ENCODE data around the gene KCNK18.
"Not testable (repeated sequence)": the region's sequence is repeated elsewhere in the genome, so short reads cannot be mapped to it uniquely, and the experiment has no call there.

Gene KCNK18

DNA sequence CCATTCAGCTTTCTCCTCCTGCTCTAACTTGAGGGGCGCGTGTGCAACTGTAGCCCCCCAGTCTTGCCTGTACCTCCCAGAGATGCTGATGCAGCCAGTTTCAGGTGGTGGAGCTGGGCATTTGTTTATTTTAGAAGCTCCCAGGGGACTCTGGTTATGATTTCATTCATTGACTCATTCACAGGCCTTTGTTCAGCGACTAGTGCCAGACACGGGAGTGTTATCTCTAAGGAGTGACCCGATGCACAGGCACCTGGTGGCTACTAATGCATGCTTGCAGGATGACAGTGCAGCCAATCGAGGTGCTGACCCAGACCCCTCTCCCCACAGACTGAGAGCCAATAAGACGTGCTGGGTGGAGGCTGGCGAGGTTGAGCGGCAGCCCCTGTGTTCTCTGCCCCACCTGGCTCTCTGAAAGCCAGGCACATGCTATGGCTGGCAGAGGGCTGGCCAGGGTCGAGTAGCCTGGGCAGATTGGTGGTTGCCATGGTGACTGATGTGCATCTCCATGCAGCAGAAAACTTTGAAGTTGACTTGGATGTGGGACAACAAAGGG, 23.9 kb downstream of the KCNK18 start:
- DNase-seq (ENCODE audit: low read depth): no peak

DNA sequence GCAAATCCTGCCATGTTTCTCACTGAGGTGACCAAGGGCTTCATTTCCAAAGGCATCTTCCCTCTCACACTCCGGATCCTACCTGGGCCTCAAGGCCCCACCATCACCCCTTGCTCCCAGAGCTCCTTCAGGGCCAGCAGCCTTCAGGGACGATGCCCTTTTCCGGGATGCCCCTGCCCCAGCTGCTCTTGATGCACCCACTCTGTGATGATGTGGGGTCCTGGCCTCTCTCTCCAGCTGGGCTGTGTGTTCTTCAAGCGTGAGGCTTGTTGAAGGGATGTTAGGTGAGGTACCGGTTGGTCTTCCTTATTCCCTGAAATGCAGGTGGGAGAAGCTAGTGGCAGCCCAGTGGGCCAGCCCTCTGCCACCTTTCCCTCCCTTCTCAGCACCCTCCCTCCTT, 25.3 kb downstream of the KCNK18 start:
- no peak for DNase-seq (ENCODE audit: low read depth)

DNA sequence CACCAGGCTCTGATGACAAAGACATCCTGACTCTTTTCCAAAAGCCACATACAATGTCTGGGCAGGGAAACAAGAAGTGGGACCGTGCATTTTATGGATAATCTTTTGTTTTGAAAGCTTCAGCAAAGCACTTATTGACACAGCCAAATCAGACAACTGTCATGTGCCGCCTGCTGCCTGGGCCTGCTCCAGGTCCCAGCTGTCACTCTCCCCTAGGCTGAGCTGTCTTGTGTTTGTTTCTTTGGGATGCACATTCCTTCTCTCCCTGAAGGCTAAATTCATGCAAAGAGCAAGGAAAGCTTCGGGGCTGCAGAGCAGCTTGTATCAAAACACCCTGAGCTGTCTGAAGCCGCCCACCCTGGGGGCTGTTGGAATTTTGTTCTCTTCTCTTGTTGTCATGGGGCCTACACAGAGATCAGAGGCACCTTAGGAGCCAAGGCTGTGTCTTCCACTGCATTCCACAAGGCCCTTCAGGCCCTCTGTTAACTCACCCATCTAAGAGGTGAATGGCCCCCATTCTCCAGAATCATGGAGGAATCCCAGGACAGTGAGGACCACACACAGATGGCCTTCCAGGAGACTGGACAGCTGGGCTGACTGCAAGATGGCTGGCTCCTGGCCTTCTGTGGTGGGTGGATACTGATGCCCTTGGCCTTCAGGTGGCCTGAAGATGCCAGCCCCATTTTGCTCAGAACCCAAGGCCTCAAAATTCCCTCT, 25.8 kb downstream of the KCNK18 start:
- no peak for DNase-seq (ENCODE audit: low read depth)

DNA sequence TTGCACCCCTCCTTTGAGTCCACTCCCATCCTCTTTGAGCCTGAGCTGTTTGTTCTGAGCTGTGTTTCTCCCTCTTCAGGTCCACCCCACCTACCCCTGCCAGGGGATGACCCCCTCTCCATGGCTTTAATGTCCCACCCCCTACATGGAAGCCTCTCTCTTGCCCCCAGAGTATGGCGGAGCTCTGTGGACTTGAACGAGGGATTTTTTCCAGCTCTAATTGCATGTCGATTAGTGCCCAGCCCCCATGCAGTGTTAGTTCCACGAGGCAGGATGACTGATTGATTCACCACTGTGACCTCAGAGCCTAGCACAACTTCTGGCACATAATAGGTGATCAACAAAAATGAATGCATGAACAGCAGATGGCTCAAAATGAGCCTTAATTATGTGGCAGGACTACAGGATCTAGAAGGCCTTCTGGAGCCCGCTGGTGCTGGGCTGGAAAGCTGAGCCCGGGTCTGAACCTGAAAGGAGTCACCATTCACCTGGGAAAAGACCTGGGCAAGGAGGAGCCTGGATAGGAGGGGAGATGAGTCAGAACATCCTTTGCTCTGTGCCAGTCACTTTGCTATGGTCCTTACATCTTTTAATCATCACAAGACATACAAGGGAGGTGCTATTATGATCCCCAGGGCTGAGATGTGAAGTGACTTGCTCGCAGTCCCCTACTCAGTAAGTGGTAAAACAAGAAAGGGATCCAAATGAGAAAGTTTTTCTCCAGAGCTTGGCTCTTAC, 26.6 kb downstream of the KCNK18 start:
- DNase-seq (ENCODE audit: low read depth): no peak

DNA sequence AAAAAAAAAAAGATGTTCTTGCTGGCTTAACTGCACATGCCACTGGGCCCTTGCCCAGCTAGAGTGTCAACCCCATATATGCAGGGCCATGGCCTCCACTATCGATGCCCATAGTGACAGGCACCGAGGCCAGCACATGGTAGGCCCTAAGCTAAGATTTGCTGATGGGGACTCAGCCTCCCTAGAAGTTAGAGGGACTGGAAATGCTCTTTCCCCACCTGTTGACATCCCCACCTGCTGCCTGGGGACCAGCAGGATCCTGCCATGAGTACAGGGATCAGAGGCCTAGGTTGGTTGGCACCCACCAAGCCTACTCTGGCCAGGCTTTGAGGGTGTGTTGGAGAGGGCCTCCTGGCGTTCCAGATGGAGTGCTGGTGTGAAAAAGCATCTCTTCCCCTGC, 27.6 kb downstream of the KCNK18 start:
- DNase-seq (ENCODE audit: low read depth): no peak

DNA sequence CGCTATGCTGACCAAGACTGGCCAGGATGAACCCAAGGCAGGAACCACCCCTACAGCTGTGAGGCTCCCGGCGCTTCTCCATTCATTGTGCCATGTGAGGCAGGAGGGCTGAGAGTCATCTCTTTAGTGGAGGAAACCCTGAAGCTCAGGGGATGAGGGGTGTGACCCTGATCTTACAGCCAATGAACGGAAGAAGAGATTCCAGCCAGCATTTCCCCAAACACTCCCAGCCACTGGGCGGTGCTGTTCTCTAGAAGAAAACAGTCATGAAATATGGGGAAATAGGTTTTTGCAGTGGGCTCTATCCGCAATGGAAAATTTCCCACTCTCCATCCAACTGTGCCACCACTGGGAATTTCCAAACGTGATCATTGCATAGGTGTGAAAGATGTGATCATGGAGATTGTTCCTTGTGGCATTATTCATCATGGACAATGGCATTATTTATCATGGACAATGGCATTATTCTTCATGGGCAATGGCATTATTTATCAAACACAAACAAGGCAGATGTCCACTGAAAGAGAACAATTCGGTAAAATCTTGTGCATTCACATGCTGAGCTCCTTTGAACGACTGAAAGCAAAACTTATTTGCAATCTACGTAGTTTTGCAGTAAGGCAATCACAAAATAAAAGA, 29.6 kb downstream of the KCNK18 start:
- no peak for DNase-seq (ENCODE audit: low read depth)

DNA sequence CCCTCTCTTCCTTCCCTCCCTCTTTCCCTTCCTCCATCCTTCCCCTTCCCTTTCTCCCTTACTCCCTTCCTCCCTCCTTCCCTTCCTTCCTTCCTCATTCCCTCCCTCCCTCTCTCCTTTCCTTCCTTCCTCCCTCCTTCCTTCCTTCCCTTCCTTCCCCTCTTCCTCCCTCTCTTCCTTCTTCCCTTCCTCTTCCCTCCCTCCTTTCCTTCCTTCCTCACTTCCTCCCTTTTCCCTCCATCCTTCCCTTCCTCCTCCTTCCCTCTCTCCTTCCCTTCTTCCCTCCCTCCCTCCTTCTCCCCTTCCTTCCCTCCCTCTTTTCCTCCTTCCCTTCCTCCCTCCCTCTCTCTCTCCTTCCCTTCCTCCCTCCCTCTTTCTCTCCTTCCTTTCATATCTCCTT, 30.9 kb downstream of the KCNK18 start:
- DNase-seq (ENCODE audit: low read depth): no peak

DNA sequence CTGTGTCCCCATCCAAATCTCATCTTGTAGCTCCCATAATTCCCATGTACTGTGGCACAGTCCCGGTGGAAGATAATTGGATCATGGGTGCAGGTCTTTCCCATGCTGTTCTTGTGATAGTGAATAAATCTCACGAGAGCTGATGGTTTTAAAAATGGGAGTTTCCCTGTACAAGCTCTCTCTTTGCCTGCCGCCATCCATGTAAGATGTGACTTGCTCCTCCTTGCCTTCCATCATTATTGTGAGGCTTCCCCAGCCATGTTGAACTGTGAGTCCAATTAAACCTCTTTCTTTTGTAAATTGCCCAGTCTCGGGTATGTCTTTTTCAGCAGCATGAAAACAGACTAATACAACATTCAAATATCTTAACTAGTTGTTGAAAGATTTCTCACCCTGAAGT, 32.8 kb downstream of the KCNK18 start:
- DNase-seq (ENCODE audit: low read depth): not testable (repeated sequence)

DNA sequence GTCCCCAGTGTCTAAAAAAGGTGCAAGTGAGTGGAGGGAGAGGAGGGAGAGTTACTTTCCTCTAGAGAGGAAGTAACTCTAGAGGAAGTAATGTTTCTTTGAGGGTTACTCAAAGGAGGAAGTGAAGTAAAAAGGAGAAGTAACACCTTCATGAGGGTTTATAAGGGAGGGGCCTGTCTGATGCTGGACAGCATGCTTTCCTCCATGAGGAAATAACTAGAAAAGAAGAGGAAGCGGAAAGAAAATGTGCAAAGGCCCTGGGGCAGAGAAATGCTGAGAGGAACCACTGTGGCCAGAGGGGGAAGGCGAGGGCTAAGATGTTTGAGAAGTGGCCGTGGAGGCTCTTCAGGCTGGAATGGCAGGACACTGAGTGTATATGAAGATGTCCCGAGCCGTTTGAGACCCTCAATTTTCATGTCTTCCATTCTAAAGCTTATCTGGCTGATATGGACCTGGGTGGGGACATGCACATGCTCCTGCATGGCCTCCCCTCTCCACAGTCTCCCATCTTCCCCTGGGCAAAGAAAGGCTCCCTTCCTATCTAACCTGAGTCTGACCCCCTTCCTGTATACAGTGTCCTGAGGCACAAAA, 40.2 kb downstream of the KCNK18 start:
- no peak for DNase-seq (ENCODE audit: low read depth)

DNA sequence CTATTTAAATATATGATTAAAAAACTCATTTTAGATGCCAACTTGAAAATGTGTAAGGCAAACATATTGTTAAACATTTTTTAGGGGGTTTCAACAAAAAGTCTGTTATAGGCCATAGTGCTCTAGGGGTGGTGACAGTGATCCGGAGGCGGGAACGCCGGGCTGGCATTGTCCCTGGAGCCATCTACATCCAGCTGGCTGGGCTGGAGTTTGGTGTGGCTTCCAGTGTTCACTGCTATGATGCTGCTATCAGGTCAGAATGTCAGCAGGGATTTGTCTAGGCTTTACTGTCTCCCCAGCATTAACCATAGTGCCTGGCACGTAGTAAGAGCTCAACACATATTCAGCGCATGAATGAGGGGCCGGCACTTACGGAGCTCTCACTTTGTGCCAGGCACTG, 41.8 kb downstream of the KCNK18 start:
- DNase-seq (ENCODE audit: low read depth): no peak

DNA sequence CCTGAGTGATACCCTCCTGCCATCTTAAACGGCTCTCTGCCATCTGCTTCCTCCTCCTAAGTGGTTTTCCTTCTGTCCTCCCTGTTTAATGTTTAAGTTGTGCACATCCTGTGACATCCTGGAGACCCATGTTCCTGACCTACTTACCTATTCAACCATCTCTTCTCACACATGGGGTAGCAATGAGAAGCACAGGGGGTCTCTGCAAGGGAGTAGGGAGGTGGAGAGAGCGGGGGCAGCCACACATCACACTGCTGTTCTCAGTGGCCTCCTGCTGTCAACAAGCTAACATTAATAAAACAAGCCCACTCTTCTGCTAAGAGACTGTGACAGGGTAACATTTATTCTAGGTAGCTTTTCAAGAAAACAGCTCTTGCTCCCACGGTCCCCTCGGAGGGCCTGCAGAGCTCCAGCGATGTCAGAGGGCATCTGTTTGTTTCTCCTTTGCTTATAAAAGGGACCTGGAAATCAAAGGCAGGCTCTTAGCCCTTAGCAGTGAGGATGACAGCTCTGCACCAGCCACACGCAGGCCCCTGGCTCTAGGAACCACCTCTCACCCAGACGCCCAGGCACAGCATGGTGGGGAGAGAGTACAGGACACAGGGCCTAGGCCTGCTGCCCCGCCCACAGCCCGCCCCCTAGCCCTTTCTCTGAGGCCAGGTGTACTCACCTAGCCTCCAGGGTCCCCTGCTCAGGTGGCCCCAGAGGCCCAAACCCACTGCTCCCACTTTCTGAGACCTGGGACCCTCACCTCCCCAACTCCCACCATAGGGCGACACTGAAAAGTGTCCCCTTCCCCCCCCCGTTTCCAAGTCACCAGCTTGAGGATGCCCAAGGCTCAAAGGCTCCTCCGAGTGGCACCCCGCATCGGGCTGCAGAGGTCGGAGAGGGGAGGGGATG, 42.7 kb downstream of the KCNK18 start:
- DNase-seq (ENCODE audit: low read depth): no peak

DNA sequence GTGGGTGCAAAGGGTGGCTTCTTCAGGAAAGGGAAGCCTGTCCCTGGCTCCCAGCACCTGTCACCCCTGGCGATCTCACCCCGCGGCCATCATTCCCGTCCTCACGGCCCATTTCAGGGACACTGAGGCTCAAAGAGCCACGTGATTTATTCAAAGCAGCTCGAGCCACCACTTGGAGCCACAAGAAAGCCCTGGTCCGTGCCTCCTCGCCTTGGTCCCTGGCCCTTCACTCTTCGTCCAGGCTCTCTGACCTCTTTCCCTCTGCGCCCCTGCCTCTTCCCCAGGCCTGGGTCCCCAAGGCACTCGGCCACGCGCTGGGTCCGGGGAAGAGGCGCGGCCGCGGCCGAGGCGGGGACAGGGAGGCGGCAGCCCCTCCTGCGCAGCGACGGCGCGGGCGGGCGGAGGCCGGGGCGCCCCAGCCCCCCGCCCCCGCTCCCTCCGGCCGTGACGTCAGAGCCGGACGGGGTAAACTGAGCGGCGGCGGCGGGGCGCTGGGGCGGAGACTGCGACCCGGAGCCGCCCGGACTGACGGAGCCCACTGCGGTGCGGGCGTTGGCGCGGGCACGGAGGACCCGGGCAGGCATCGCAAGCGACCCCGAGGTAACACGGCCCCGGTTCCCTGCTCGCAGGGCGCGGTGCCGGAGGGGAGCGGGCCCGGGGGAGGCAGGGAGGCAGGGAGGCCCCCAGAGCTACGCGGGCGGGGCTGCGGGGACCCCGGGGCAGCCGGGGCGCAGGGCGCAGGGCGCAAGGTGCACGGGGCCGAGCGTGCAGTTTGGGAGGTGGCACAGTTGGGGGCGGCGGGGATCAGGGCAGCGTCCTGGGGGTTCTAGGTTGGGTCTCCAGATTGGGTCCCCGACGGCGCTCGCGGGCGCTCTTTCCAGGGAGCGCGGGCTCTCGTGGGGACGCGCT, 43.6 kb downstream of the KCNK18 start, which contains the start of gene SLC18A2:
SLC18A2 (plus strand) TSS at position 494 of the 909 bp plus-strand sequence. CDS start 580 bp downstream, outside the sequence.
- DNase-seq (ENCODE audit: low read depth): no peak

DNA sequence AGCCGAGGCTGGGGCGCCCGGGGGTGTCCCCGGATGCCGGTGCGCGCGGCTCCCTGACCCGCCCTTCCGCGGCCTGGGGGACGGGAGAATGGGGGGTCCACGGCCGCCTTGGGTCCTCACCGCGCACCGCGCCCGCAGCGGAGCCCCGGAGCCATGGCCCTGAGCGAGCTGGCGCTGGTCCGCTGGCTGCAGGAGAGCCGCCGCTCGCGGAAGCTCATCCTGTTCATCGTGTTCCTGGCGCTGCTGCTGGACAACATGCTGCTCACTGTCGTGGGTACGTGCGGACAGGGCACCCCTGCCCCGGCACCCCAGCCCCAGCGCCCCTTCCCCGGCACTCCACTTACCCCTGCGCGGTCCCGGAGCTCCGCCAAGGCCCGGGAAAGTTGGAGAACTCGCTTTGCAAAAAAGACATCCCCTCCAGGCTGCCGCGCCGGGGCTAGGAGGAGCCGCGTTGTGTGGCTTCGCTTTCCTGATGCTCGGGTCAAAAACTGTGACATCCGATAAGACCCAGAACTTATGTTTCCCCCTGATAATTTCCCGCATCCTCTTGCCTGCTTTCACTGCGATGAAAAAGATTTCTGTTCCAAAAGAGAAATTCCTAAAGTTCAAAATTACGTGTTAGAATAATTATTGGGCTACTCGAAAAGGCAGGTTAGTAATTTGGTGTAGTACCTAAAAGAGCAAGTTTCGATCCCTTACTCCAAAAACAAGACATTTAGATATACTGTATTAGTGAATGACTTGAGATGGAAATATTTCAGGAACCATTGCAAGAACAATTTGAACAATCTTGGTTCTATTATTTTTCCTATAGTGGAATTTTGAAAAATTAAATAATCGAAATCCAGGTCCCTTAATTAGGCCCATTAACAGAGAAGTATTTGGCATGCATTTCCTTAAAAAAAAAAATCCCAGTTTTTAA, 44.5 kb downstream of the KCNK18 start:
- no peak for DNase-seq (ENCODE audit: low read depth)

DNA sequence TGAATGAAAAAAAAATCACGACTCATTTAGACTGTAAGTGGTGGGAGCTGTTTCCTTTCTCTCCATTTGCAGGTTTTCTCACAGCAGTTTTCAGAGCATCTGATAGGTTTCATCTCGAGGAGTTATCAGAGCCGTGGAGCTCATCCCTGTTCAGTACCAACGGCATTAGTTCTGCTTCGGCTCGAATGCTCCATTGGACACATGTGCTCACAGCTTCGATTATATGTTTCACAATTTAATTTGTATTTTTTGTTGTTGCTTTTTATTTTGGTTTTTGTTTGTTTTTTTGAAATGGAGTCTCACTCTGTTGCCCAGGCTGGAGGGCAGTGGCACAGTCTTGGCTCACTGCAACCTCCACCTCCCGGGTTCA, 45.2 kb downstream of the KCNK18 start:
- no peak for DNase-seq (ENCODE audit: low read depth)

DNA sequence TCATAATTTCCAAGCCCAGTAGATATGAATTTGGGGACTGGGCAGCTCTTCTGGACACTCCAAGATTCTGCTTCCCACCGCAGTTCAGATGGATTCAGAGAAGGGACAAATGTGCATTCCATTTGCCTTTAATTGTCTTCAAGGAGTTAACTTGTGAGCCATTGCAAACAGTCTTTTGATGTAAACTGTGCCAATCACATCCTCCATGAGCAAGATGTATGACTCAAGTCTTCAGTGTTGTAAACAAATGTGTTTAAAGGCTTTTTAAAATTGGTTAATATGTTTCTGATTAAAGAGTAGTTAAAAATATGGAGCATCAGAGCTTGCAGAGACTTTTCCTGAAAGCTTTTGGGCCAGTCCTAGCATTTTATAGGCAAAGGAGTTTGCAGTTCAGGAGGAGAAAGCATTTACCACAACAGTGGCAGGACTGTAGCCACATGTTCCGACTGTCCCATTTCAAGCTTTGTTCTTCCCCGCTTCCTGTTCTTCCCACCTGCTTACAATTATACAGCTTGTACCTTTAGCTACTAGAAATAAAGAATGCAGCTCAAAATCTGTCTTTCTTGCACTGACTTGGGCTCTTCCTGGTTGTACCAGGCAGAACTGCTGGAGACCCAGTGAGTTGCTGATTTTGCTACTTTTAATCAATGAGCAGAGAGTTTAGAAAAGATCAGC, 49.8 kb downstream of the KCNK18 start:
- no peak for DNase-seq (ENCODE audit: low read depth)

DNA sequence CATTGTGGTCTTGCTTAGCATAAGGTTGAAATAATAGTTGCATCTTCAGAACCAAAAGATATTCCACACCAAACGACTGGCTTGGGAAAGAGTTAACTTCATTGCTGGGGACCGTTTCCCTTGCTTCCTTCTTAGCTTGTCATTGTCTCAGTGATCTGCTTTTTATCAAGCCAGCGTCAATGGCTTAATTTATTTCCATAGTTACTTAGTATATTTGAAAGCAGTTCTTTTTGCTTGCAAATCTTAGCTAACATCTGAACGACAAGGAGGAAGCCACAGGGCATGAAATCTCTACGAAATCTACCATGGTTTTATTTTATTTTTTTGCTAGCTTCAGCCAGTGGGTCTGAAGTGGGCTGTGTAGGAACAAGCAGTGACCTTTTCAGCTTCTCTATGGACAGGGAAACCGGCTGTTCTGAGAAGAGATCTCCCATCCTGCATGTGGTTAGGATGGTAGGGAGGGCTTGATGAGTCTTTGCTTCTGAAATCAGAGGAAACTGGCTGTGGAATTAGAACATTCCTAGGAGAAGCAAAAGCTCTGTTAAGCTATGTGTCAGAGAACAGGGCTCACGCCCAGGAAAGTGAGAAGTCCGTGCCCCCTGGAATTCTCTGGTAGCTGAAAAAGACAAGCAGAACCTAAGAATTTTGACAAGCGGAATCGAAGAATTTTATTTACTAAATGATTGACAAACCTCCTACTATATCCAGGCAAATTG, 51.6 kb downstream of the KCNK18 start:
- DNase-seq (ENCODE audit: low read depth): no peak

DNA sequence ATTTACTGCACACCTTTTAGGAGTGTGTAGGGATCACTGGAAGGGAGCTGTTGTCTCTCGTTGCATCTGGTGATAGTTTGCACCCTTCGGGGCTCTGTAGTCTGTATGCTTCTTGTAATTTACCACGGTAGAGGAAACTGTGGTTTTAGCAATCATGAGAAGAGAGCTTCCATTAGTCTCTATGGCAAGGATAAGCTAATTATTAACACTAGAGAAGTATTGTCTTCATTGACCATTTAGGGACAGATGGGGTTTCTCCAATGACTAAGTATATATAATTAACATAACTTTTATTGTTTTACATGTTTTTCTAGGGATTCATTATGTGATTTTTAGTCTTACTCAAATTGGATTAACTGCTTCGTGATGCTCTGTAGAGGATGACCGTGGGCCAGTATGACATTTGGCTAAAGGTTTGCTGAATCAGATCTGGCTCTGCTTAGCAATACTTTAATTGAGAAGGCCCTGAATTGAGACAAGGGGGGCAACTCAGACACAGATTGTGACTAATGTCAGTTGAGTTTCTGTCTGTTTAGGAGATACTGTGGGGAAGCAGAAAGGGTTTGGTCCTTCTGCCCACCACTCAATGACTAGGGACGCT, 52.3 kb downstream of the KCNK18 start:
- no peak for DNase-seq (ENCODE audit: low read depth)

DNA sequence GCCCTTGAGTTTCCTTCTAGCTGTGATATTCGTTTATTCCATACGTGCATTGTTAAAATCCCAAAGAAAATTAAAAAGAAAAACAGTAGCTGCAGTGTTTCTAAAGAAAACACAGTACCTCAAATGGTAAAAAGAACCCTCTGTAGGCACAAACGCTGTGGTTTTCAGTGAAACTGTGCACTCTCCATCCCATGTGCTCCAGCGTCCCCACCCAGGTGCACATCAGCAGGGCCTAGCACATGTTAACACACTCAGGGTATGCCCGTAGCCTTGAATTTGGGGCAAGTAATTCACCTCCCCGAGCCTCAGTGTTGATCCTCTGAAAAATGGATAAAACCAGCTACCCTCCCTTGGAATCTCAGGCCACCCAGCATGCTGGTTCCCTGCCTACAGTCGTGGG, 53.1 kb downstream of the KCNK18 start:
- DNase-seq (ENCODE audit: low read depth): no peak
